HUES64 (cell line): Measurements from ENCODE around the gene USP3.
A peak's percentile ranks its signal among the peaks of the same experiment; 100 is the strongest.

Source experiments
- H3K27ac ChIP-seq: 2 replicates; pipeline ENCODE4 v1.7.0; 2013; ENCODE audit warnings: low read depth, low read length, inconsistent platforms
- H3K27me3 ChIP-seq: 2 replicates; pipeline ENCODE4 v1.6.1; 2013; ENCODE audit warnings: mild to moderate bottlenecking, low read length; ENCODE audit not compliant: insufficient read depth
- H3K36me3 ChIP-seq: 2 replicates; pipeline ENCODE4 v1.6.1; 2013; ENCODE audit warnings: mild to moderate bottlenecking, low read length; ENCODE audit not compliant: insufficient read depth
- H3K4me1 ChIP-seq: 2 replicates; pipeline ENCODE4 v1.6.1; 2013; ENCODE audit warnings: mild to moderate bottlenecking, low read length, moderate library complexity; ENCODE audit not compliant: insufficient read depth
- H3K4me3 ChIP-seq: 2 replicates; pipeline ENCODE4 v1.5.1; 2013; ENCODE audit warnings: mild to moderate bottlenecking, low read length, moderate library complexity
- H3K9ac ChIP-seq: 2 replicates; pipeline ENCODE4 v1.6.1; 2013; ENCODE audit warnings: mild to moderate bottlenecking, low read depth, low read length
- H3K9me3 ChIP-seq: 2 replicates; pipeline ENCODE4 v1.6.1; 2013; ENCODE audit warnings: low read depth, low read length; ENCODE audit not compliant: insufficient read depth
- WGBS: fragments of 150-250, 120-280 bp; methylation state at CpG from one replicate; pipeline ENCODE4 v1.1.7; 2013; ENCODE audit warnings: missing lambda C conversion rate; 5-methylcytosine and 5-hydroxymethylcytosine counted together

Gene USP3

DNA sequence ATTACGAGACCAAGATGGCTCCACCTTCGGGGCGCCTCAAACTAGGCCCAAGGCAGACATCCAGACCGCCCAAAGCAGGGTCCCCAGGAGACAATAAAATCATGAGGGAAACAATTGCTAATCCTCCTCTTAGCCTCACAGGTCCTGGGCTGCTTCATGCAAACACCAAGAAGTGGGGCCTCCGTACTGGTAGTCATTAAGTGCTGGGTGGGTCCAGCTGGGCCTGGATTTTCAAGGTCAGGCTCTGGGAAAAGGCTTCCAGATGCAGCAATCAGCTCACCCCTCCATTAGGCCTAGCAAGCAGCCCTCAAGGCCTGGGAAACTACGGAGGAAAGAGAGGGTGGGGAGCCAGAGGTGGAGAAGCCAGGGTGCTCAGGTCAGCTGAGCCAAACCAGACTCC, 93.4 kb downstream of the USP3 start:
- H3K4me1 ChIP-seq: peaks cover 18% of the 10 kb centered on the region; the same call in 1 of the 2 replicates
- no peak overlapping the region for H3K27ac ChIP-seq
- 0 out of 2 replicates have a peak, but pooled peaks cover 2% of the 10 kb centered on the region for H3K36me3 ChIP-seq
- WGBS: 93% methylated on average over 6 of the region's 6 CpGs
- H3K9ac ChIP-seq: no peak overlapping the region
- H3K4me3 ChIP-seq: no peak overlapping the region
- peaks cover 29% of the 10 kb centered on the region for H3K27me3 ChIP-seq
- H3K9me3 ChIP-seq: no peaks in the 10 kb centered on the region

DNA sequence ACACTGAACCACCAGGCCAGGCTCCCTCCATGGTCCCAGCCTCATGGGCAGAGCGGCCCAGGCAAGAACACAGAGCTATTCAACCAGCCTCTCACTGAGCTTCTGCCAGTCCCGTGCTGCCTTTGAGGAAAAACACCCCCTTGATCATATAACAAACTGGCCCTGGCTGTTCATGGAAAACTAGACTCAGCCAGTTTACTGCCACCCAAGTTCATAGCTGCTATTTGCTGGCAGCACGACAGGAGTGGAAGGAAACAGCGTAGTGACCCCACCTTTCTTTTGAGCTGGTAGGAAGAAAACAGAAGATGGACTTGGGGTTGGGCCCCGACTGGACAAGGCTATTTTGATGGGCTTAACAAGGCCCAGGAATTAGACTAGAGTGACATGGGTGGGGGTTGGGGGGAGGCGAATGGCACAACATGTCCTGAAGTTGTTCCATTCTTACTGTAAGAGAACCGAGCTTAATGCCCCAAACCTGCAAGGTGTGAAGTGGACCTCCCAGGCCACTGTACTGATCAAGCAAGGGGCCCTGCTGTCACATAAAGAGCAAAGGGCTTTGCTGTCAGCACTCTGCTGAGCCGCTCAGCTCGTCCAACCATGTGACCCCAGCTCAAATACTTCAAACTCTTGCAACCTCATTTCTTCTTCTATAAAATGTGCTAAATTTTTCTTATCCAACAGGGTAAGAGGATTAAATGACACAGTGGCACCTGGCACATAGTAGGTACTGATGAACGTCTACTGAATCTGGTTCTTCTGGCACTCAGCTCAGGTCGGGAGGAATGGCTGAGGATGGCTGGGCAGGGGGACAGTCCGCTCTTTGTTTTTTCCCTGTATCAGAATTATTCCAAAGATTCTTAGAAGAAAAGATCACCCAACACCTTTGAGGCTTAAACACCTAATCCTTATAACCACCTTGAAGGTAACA, 94.3 kb downstream of the USP3 start:
- Histone ChIP-seq H3K27ac (no peak overlapping the region), H3K4me3 (no peak overlapping the region), H3K27me3 (peaks cover 38% of the 10 kb centered on the region), H3K4me1 (peaks cover 18% of the 10 kb centered on the region; the same call in 1 of the 2 replicates), H3K9ac (no peak overlapping the region), H3K36me3 (no peaks in the 10 kb centered on the region), H3K9me3 (no peaks in the 10 kb centered on the region)
- WGBS: 83% methylated on average over 12 of the region's 12 CpGs

DNA sequence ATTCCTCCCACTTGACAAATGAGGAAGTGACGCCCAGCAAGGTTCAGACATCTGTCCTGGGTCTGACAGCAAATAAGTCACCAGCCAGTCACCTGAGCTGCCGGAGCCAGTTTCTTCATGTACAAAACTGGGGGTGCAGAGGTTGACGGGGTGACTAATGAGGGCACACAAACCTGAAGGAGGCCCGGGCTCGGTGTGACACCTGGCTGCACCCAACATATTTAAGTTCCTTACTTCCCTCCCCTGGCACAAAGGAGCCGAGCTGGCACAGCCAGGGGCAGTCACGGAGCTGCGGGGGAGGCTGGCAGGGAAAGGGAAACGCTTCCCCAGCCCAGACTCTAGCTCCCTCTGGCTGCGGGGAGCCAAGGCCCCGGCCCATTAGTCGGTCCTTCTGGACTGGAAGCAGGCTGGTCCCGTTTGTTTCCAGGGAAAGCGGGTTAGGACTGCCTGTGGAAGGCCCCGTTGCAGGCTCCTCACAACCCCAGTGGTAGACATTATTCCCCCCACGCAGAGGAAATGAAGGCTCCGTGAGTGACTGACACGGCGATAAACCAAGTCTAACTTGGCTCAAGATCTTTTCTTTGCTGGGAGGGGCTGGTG, 95.1 kb downstream of the USP3 start:
- WGBS: 62% methylated on average over 19 of the region's 19 CpGs
- no peaks in the 10 kb centered on the region for H3K9me3 ChIP-seq
- H3K27me3 ChIP-seq: peaks cover 40% of the 10 kb centered on the region
- peak overlapping the region; percentile 57; the same call in 1 of the 2 replicates for H3K9ac ChIP-seq
- H3K27ac ChIP-seq: no peak overlapping the region
- peaks cover 18% of the 10 kb centered on the region; the same call in 1 of the 2 replicates for H3K4me1 ChIP-seq
- no peaks in the 10 kb centered on the region for H3K36me3 ChIP-seq
- H3K4me3 ChIP-seq: peak overlapping the region; percentile 64

DNA sequence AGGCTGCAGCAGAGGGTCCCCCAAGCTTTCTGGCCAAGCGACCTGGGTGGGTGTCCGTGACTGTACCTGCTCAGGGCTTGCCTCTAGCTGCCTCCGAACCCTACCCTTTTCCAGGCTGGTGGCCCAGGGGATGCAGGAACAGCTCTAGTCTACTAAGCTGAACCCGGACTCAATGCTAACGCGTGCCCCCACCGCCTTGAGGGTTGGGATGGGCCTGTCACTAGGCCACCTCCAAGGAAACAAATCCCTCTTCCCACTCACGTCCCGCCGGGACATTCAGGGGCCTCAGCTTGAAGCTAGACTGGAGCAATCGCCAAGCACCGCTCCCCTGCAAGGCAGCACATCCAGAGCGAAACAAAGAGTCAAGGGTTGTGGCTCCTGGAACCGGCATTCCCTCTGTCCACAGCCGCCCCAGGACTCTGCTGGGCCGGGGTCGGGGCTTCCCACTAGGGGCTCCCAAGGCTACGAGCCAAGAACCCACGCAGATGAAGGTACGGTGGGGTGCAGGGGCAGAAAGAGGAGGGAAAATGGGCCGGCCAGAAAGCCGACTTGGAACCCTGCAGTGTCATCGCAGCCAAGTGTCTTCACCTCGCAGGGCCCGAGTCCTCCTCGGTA, 95.7 kb downstream of the USP3 start:
- H3K4me3 ChIP-seq: peak overlapping the region; percentile 64
- H3K27me3 ChIP-seq: peaks cover 40% of the 10 kb centered on the region
- WGBS: 21% methylated on average over 26 of the region's 26 CpGs
- no peaks in the 10 kb centered on the region for H3K36me3 ChIP-seq
- peaks cover 13% of the 10 kb centered on the region; the same call in 1 of the 2 replicates for H3K4me1 ChIP-seq
- no peaks in the 10 kb centered on the region for H3K9me3 ChIP-seq
- peak overlapping the region; percentile 42; the same call in 1 of the 2 replicates for H3K27ac ChIP-seq
- H3K9ac ChIP-seq: peak overlapping the region; percentile 57

DNA sequence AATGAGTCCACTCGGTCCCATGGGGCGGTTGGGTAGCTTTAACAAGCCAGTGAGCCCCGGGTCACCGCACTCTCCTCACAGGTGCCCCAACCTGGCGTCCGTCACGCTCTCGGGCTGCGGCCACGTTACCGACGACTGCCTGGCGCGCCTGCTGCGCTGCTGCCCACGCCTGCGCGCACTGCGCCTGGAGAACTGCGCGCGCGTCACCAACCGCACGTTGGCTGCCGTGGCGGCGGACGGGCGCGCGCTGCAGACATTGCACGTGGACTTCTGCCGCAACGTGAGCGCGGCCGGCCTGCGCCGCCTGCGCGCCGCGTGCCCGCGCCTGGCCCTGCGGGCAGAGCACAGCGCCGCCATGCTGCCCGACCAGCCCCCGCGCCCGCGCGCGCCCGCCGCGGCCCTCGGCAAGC, 96.2 kb downstream of the USP3 start:
- Histone ChIP-seq H3K36me3 (no peaks in the 10 kb centered on the region), H3K27me3 (peaks cover 40% of the 10 kb centered on the region), H3K9me3 (no peaks in the 10 kb centered on the region), H3K27ac (peak overlapping the region; percentile 42; the same call in 1 of the 2 replicates), H3K9ac (peak overlapping the region; percentile 57), H3K4me1 (peaks cover 10% of the 10 kb centered on the region; the same call in 1 of the 2 replicates), H3K4me3 (peak overlapping the region; percentile 64)
- under 1% methylated on average over 60 of the region's 60 CpGs for WGBS

DNA sequence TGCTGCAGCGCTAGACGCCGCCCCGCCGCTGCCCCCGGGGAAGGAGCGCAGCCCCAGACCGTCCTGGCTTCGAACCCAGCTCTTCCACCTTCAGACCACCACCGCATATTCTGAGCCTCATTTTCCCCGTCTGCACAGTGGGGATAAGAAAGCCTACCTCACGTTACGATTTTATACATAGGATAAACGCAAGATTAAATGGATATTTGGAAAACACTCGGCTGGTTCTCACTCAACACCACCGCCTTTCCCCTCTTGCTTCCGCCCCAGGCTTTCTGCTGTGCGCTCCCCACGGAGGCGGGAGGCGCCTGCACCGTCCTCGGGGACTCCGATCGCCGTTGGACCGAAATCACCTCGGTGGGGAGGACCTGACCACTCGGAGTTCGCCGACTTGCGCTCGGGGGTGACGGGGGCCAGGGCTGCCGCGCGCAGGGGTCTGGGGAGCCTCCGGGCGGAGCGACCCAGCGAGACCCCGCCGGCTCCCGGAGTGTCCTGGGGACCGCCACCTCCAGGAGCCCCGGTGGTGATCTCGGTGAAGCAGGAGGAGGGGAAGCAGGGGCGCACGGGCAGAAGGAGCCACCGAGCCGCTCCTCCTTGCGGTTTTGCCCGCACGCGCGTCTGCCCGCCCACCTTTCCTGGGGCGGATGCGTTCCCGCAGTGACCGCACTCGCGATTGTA, 96.8 kb downstream of the USP3 start:
- WGBS: under 1% methylated on average over 63 of the region's 63 CpGs
- Histone ChIP-seq H3K4me3 (peak overlapping the region; percentile 64), H3K27ac (no peak overlapping the region), H3K27me3 (peaks cover 40% of the 10 kb centered on the region), H3K36me3 (no peaks in the 10 kb centered on the region), H3K9me3 (no peaks in the 10 kb centered on the region), H3K4me1 (peaks cover 10% of the 10 kb centered on the region; the same call in 1 of the 2 replicates), H3K9ac (peak overlapping the region; percentile 57)

DNA sequence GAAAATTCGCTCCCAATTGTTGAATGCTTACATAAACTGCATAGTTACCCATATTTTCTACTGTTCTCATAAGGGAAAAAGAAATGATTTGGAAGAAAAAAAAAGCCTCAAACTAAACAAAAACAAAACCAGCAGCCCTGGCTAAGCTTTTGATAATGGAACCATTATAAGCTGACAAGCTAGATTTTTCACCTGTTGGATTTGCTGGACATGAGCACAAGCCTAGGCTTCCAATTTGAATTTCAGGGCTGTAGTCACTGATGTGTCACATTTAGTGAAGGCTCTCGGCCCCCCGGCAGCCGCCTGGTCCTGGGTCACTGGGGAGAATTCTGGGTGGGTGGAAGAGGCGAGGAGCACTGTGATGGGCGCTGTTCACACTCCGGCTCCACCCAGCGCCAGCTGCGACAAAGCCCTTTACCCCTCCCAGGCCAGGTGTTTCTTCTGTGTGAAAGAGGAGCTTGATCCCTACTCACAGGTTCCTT, 97.4 kb downstream of the USP3 start:
- H3K4me1 ChIP-seq: peaks cover 8% of the 10 kb centered on the region; the same call in 1 of the 2 replicates
- H3K27me3 ChIP-seq: peaks cover 40% of the 10 kb centered on the region
- H3K36me3 ChIP-seq: no peaks in the 10 kb centered on the region
- no peak overlapping the region for H3K27ac ChIP-seq
- peak overlapping the region; percentile 57 for H3K9ac ChIP-seq
- H3K4me3 ChIP-seq: peak overlapping the region; percentile 64
- no peaks in the 10 kb centered on the region for H3K9me3 ChIP-seq
- WGBS: 57% methylated on average over 8 of the region's 9 CpGs

DNA sequence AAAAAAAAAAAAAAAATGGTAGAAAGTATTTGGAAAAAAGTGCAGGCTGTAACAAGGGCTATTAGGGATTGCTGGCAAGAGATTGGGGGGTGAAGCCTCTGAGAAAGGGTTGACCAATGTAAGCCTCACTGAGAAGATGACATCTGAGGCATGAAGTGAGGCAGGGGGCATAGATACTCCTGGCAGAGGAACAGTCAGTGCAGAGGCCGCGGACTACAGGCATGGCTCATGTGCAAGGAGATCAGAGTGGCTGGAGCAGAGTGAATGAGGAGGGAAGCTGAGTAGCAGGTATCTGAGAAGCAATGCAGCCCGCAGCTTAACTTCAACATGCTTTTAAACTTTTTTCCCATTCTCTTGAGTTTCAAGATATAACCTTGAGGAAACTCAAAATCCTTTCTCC, 98.2 kb downstream of the USP3 start:
- Histone ChIP-seq H3K27ac (no peak overlapping the region), H3K4me1 (0 out of 2 replicates have a peak, but pooled peaks cover 5% of the 10 kb centered on the region)
- 91% methylated on average over 3 of the region's 3 CpGs for WGBS

DNA sequence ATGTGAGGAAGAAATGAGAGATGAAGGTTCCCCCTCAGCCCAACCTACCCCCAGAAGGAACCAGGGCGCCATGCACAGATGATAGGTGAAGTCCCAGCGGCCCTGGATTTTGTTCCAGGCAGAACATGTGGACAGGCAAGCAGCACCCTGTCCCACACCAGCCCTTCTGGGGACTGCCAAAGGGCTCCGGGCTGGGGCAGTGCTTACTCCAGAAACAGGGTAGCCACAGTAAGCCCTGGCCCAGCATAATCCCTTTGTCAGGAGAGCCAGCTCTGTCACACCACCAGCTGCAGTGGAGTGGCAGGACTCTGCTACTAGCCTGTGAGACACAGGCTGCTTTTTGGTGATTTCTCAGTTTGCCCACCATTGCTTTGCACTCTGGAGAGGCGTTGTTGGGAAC, 99.1 kb downstream of the USP3 start:
- Histone ChIP-seq H3K27me3 (peaks cover 40% of the 10 kb centered on the region), H3K27ac (no peak overlapping the region), H3K4me1 (0 out of 2 replicates have a peak, but pooled peaks cover 5% of the 10 kb centered on the region), H3K4me3 (no peak overlapping the region), H3K9me3 (no peaks in the 10 kb centered on the region), H3K9ac (no peak overlapping the region), H3K36me3 (peaks cover 10% of the 10 kb centered on the region)
- 91% methylated on average over 4 of the region's 4 CpGs for WGBS

More for the DNA sequence above, 98.2 kb downstream of the USP3 start:
- no peak overlapping the region for H3K9ac ChIP-seq
- no peaks in the 10 kb centered on the region for H3K9me3 ChIP-seq
- H3K27me3 ChIP-seq: peaks cover 40% of the 10 kb centered on the region
- H3K36me3 ChIP-seq: 0 out of 2 replicates have a peak, but pooled peaks cover under 1% of the 10 kb centered on the region
- H3K4me3 ChIP-seq: no peak overlapping the region

DNA sequence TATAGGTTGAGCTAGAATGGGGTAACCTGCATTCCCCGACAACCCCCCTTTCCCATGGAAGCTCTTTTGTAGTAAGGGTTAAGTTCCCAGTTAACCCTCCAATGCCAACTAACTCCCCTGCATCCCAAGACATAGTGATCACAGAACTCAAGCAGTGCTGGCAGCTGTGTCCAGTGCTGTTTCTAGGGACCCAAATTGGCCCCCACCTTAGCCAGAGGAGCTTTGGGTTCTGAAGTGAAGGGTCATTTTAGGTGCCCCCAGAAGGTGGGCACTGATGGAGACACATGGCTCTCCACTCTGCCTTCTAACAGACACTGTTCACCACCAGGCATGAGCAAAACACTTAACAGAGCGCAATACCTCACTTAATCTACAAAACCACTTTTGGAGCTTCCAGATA, 99.9 kb downstream of the USP3 start:
- Histone ChIP-seq H3K9me3 (no peaks in the 10 kb centered on the region), H3K36me3 (peaks cover 17% of the 10 kb centered on the region), H3K4me3 (no peak overlapping the region), H3K4me1 (0 out of 2 replicates have a peak, but pooled peaks cover 5% of the 10 kb centered on the region), H3K27me3 (peaks cover 40% of the 10 kb centered on the region), H3K27ac (no peak overlapping the region), H3K9ac (no peak overlapping the region)
- 100% methylated on average over 1 of the region's 2 CpGs for WGBS
